Left ventricle myocardium inferior (tissue), 1 donor: ENCODE results near the gene NRXN3. TPM values are rescaled to one million over a fixed set of nuclear protein-coding genes. Genes with fewer than 3 reads are reported as not detected.

Source experiments
- DNase-seq: peaks from one replicate; pipeline ENCODE4 v3.0.0-alpha.2; 2020
- H3K27ac ChIP-seq: fragments of 200-600 bp; replicated peaks from 2 replicates; pipeline ENCODE4 v1.8.0; 2021
- H3K27me3 ChIP-seq: fragments of 200-600 bp; 2 replicates; pipeline ENCODE4 v1.8.0; 2021; ENCODE audit warnings: low read depth
- H3K36me3 ChIP-seq: fragments of 200-600 bp; 2 replicates; pipeline ENCODE4 v1.8.0; 2021
- H3K4me1 ChIP-seq: fragments of 200-600 bp; 2 replicates; pipeline ENCODE4 v1.8.0; 2021
- H3K4me3 ChIP-seq: fragments of 200-600 bp; 2 replicates; pipeline ENCODE4 v1.8.0; 2021; ENCODE audit warnings: mild to moderate bottlenecking, moderate library complexity
- H3K9me3 ChIP-seq: fragments of 200-600 bp; replicated peaks from 2 replicates; pipeline ENCODE4 v1.8.0; 2021
- intact Hi-C: fragments of 100-400 bp; cut with micrococcal nuclease; formaldehyde crosslinking; loops from one replicate; pipeline ENCODE4 v1.11.0; 2022
- total RNA-seq: library from RNA; stranded (reverse); fragmentation: NEBNext Ultra II Directional; extraction: Animal tissue kit (Norgen Biotek cat#: 25700); gene quantifications from one replicate; pipeline ENCODE4 v1.2.1, GENCODE V29; 2021
- TF ChIP-seq, protein P1 (sequence below): fragments of 200-600 bp; IDR thresholded peaks from 2 replicates; pipeline ENCODE4 v1.8.0; 2021; ENCODE audit warnings: antibody characterized with exemption, mild to moderate bottlenecking, borderline replicate concordance
- donor health status: DM: no; HTN: yes; CAD: no; lungs with severe emphysema.

Gene NRXN3
- total RNA-seq, 1 donor from 2014 or later, result 1.2 TPM

GRCh38 chr14:79426103-79426755, 1256.1 kb downstream of the NRXN3 start:
- TF ChIP-seq, protein P1, sequence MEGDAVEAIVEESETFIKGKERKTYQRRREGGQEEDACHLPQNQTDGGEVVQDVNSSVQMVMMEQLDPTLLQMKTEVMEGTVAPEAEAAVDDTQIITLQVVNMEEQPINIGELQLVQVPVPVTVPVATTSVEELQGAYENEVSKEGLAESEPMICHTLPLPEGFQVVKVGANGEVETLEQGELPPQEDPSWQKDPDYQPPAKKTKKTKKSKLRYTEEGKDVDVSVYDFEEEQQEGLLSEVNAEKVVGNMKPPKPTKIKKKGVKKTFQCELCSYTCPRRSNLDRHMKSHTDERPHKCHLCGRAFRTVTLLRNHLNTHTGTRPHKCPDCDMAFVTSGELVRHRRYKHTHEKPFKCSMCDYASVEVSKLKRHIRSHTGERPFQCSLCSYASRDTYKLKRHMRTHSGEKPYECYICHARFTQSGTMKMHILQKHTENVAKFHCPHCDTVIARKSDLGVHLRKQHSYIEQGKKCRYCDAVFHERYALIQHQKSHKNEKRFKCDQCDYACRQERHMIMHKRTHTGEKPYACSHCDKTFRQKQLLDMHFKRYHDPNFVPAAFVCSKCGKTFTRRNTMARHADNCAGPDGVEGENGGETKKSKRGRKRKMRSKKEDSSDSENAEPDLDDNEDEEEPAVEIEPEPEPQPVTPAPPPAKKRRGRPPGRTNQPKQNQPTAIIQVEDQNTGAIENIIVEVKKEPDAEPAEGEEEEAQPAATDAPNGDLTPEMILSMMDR, result no peak
- Histone ChIP-seq H3K27ac (no peak overlapping the region), H3K4me3 (no peak overlapping the region), H3K4me1 (no peaks in the 10 kb centered on the region), H3K36me3 (no peaks in the 10 kb centered on the region), H3K27me3 (no peaks in the 10 kb centered on the region), H3K9me3 (no peaks in the 10 kb centered on the region)
- no peak for DNase-seq
- intact Hi-C loops, result no loop called here

DNA sequence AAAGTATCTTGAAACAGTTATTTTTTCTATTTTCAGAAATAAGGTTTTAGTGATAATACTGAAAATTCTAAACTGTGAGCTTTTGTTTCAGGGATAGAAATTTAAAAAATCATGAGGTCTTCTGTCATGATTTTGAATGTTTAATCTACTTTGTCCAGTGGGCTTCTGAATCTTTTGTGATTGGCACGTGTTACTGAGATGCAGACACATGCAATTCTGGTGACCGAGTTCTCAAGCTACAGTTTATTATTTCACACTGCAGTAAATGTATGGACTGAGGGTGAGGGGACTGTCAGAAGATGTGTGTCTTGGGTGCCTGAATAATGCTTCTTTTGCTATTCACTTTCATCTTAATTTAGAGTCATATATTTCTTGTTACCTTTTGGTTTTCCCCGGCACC, 1262.5 kb downstream of the NRXN3 start:
- no peaks in the 10 kb centered on the region for H3K36me3 ChIP-seq
- TF ChIP-seq, protein P1, result no peak
- no peaks in the 10 kb centered on the region for H3K9me3 ChIP-seq
- no peak overlapping the region for H3K27ac ChIP-seq
- H3K4me3 ChIP-seq, result no peak overlapping the region
- H3K4me1 ChIP-seq, result no peaks in the 10 kb centered on the region
- DNase-seq, result no peak
- intact Hi-C loops, result no loop called here
- H3K27me3 ChIP-seq, result no peaks in the 10 kb centered on the region

DNA sequence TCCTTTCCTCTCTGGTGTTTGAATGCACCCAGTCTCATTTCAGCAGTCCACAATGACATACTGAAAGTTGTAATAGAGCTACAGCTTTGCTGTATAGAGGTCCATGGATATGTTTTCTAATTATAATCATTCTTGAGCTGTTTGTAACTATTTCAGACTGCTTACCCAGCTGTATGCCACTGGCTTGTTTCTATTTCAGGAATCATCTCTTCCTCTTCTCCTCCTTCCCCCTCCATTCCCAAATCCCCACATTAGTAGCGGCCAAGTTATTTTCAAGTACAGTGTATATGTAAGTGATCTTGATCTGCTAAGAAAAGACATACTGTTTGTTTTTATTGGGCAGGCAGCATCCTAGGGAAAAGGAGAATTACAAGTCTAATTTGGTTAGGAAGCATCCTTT, 1266.2 kb downstream of the NRXN3 start:
- H3K9me3 ChIP-seq, result no peaks in the 10 kb centered on the region
- intact Hi-C loops, result no loop called here
- TF ChIP-seq, protein P1, result no peak
- H3K4me1 ChIP-seq, result no peaks in the 10 kb centered on the region
- H3K36me3 ChIP-seq, result no peaks in the 10 kb centered on the region
- DNase-seq, result no peak
- H3K4me3 ChIP-seq, result no peak overlapping the region
- no peaks in the 10 kb centered on the region for H3K27me3 ChIP-seq
- no peak overlapping the region for H3K27ac ChIP-seq

DNA sequence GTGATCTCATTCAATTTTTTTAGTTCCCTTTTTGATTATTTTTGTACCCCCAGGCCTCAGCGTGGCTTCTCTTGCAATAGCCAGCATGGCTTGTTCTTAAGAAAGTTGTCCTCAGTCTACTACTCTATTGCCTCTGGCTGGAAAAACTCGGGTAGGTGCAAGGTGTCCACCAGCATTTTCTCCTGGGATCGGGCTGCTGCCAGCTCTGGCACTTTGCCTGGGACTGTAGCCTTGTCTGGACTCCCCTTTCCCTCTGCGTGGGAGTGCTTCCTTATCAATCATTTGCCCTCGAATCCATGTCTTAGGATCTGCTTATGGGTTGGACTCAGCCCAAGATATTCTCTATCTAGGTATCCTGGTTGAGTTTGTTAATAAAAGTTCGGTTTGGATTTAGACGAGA, 1267.8 kb downstream of the NRXN3 start:
- TF ChIP-seq, protein P1, result no peak
- Histone ChIP-seq H3K4me3 (no peak overlapping the region), H3K36me3 (no peaks in the 10 kb centered on the region), H3K9me3 (no peaks in the 10 kb centered on the region), H3K27ac (no peak overlapping the region), H3K4me1 (no peaks in the 10 kb centered on the region), H3K27me3 (no peaks in the 10 kb centered on the region)
- no peak for DNase-seq
- intact Hi-C loops, result no loop called here

GRCh38 chr14:79438696-79439342, 1268.6 kb downstream of the NRXN3 start:
- intact Hi-C loops, result no loop called here
- Histone ChIP-seq H3K27ac (no peak overlapping the region), H3K27me3 (no peaks in the 10 kb centered on the region), H3K36me3 (no peaks in the 10 kb centered on the region), H3K9me3 (no peaks in the 10 kb centered on the region), H3K4me1 (no peaks in the 10 kb centered on the region), H3K4me3 (no peak overlapping the region)
- DNase-seq, result no peak
- TF ChIP-seq, protein P1, result no peak
